ENCODE results near the gene CTSE.
A peak's percentile ranks its signal among the peaks of the same experiment; 100 is the strongest.

The CTSE gene

GRCh38 chr1:205989786-205990185 lies 33.9 kb downstream of the CTSE start:
- ATAC-seq: no peak

DNA sequence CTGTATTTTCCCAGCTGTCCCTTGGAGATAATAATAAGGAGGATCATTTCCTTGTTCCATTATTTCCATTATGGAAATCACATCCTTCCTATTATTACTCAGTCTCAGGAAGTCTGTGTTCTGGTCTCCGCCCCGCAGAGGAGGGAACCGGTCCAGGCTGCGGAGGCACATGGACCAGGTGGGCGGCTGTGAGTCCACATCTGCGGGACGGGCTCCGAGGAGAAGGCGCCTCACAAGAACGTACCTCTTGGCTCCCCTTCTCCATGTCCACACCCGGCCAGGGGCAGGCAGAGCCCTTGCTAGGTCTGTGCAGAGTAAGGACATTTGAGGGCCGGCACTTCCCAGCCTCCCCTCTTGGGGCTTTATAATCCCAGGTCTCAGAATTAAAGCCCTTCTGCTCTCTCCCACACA lies 35.1 kb downstream of the CTSE start:
- no peak for ATAC-seq

- no peak for ATAC-seq
These were observed 36.8 kb downstream of the CTSE start for GRCh38 chr1:205986861-205987260.

GRCh38 chr1:205986292-205986691 lies 37.4 kb downstream of the CTSE start:
- no peak for ATAC-seq

DNA sequence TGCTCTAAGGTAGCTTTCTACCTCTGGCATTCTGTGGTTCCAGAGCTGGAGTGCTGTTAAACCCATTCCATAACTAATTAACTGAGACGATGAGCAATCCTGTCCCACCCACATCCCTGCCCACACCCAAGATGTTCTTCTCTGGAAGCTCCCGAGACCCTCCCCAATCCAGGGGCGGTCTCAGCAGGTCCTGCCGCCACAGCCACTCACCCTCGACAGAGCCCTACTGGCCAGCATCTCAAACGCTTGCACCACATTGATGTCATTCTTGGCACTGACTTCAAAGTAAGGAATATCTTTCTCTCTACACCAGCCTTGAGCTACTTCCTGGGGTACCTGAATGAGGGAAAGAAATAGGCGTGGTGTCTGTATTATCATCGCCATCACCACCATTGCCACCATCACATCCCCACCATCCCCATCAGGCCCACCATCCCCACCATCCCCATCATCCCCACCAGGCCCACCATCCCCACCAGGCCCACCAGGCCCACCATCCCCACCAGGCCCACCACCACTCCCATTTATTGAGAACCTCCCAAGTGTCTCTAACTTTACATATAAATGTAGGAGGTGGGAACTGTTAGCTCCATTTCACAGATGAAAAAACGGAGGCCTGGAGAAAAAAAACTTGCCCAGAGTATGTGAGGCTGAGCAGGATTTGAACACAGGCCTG lies 38.2 kb downstream of the CTSE start:
- ATAC-seq: no peak

DNA sequence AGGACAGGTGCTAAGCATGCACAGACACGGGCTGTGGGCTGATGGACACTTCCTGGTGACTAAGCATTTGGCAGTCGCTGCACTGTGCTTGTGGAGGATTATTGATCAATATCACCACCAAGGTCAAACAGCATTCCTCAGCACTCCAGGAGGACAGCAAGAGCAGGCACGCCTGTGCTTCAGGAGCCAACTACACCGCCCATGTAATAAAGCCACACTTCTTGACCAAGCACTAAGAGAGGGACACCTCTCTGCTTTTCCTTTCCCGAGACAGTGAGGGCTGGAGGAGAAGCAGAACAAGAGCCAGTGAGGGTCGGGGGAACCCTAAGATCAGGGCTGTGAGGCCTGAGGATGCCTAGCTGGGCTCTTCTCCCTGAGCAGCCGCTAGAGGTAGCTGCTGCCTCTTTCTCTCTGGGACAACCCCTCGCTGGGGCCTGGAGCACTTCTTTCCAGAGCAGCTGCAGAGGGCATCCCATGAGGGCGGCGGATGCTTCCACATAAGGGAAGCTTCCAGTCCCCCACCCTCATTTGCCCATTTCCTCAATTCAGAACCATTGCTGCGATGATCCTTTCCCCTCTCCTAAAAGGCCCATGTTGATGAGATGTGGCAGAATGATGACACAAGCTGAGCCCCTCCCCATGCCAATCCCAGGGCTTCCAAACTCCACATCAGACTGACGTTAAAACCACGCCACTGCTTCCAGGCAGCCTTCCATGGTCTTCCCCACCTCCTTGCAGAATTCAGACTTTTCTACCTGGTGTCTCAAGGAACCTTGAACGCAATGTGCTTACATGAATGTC lies 39.6 kb downstream of the CTSE start:
- peak; percentile 38 to 44 for ATAC-seq

GRCh38 chr1:205981257-205981656 lies 42.4 kb downstream of the CTSE start:
- no peak for ATAC-seq

DNA sequence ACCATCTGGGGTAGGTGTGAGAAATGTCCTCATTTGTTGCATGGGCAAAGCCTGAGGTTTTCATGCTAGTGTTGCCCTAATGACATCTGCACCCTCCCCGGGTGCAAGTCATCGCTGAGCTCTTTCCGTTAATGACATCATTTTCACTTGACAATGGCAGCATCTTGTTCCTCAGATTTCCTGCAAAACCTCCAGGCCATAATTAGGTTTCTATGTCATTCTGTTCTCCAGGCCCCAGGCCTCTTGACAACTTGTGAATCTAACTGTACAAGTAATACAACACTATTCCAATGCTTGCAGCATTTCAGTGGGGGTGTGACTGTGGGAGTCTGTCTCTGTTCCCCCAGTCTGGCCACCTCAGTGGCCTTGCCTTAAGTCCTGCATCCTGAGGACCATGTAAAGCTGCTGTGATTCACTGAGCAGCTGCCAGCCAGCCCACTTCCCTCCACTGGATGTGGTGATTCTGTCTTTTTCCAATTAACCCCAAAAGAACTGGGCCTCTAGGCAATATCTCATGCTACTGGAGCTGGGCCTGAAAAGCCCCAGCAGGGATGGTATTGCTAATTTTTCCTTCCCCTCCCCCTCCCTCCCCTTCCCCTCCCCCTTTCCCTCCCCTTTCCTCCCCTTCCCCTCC lies 43.3 kb downstream of the CTSE start:
- no peak for ATAC-seq

DNA sequence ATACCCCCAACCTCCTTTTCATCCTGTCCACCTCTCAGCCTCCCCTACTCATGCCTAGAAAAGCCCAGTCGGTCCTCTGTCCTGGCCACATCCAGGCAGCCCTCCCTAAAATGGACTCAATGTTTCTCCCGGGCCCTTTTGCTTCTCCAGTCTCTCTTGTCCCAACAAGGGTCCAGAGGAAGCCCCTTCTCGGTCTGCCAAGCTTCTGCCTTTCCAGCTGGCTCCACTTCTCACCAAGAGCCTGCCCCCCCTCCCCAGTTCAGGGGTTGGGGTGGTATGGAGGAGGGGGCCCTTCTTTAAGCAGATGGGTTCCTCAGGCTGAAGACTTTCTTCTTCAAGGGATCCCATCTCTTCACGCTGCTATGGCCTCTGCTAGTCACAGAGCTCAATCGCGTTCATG lies 44.4 kb downstream of the CTSE start:
- ATAC-seq: no peak

DNA sequence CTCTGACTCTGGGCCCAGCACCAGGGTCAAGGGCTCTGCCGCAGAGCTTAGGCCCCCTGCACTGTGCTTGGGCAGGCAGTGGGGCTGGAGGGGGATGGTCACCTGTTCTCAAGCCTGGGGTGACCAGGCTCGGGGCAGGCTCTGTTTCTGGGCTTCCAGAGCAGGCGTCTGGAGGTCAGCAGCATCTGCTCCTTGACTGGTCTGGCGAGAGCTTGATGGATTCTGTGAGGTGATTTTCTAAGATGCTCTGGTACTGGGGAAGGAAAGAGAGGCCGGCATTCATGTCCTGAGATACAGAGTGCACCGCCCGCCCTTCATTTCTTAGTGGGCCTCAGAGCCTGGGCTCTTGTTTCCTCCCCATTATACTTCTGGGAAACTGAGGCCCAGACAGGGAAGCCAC lies 45.0 kb downstream of the CTSE start:
- ATAC-seq: no peak

- ATAC-seq: peak; percentile 71 to 79
These were observed 46.2 kb downstream of the CTSE start for GRCh38 chr1:205977402-205978014.

GRCh38 chr1:205976708-205977401 lies 46.8 kb downstream of the CTSE start:
- ATAC-seq: no peak

GRCh38 chr1:205976036-205976435 lies 47.7 kb downstream of the CTSE start:
- ATAC-seq: no peak

- no peak for ATAC-seq
These were observed 48.2 kb downstream of the CTSE start for GRCh38 chr1:205975387-205975998.

DNA sequence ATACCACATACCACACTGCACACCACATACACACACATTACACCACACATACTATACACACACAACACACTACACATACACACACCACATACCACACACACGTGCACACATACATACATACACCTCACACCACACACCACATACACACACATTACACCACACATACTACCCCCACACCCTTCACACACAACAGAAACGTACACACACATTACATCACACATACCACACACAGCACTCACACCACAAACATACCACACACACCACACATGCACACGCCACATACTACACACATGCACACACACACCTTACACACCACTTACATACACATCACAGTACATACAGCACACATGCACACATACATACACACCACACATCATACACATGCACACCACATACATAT lies 49.0 kb downstream of the CTSE start:
- no peak for ATAC-seq

GRCh38 chr1:205973377-205974232 lies 50.1 kb downstream of the CTSE start:
- no peak for ATAC-seq

- no peak for ATAC-seq
These were observed 51.1 kb downstream of the CTSE start for GRCh38 chr1:205972491-205973168.

DNA sequence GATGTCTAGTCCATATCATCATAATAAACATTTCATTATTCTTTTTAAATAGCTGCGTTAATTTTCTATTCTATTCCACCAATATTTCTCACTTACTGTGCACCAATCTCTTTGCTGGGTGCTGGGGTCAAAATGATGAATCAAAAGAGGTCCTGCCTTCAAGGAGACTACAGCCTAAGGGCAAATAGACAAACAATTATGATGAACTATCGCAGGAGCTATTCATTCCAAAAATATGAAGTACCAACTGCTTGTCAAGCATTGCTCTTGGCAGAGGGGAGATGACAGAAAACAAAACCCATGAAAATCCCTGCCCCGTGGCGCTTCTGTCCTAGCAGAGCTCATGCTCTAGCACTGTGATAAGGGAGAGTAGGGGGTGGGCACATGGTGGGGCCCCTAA lies 51.6 kb downstream of the CTSE start:
- no peak for ATAC-seq

GRCh38 chr1:205971082-205971481 lies 52.6 kb downstream of the CTSE start:
- no peak for ATAC-seq

DNA sequence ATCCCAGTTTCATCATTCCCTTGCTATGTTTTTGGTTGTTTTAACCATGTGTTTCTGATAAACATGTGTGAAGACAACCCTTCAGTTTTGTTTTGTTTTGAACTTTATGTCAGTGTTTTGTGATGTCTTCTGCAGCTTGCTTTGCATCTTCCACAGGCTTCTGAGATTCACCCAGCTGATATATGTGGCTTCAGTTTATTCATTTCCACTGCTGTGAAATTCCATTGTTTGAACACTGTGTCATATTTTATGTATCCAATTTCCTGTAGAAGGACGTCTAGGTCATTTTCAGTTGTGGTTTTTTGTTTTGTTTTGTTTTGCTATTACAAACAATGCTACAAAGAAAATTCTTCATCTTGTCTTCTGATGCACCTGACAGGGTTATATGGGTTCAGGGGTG lies 53.2 kb downstream of the CTSE start:
- no peak for ATAC-seq

- ATAC-seq: no peak
These were observed 54.5 kb downstream of the CTSE start for GRCh38 chr1:205969229-205969628.
